ENCODE measurements around the gene LRRC4C.

GRCh38 chr11:40425168-40425567 is 1034.3 kb downstream of the LRRC4C start:
- no peak for TF ChIP-seq CTCF (IDR thresholded peaks at IDR 0.05)
- no peak for TF ChIP-seq POLR2A (IDR thresholded peaks at IDR 0.05)

Measured in heart left ventricle (tissue), 13 donors.